ENCODE results near the gene PSMG1.

PSMG1 gene

GRCh38 chr21:39220150-39220549, 36.9 kb upstream of the PSMG1 start:
- H3K4me3 ChIP-seq (replicated peaks; ENCODE audit: low read depth, low read length): no peak overlapping the region
- no peak for TF ChIP-seq CTCF (IDR thresholded peaks at IDR 0.05; ENCODE audit: insufficient read depth, low read length, poor library complexity, severe bottlenecking)
- no peaks in the 10 kb centered on the region for H3K27me3 ChIP-seq (replicated peaks; ENCODE audit: control insufficient read depth, insufficient read depth, low read length)
- no peaks in the 10 kb centered on the region; the same call in none of the 2 replicates for H3K36me3 ChIP-seq (ENCODE audit: control insufficient read depth, insufficient read depth, low read length)
- DNase-seq (ENCODE audit: extremely low read depth, insufficient read length): no peak

GRCh38 chr21:39218082-39218409, 34.8 kb upstream of the PSMG1 start:
- Histone ChIP-seq H3K36me3 (ENCODE audit: control insufficient read depth, insufficient read depth, low read length) (no peaks in the 10 kb centered on the region; the same call in 1 of the 2 replicates), H3K4me3 (replicated peaks; ENCODE audit: low read depth, low read length) (no peak overlapping the region), H3K27me3 (replicated peaks; ENCODE audit: control insufficient read depth, insufficient read depth, low read length) (no peaks in the 10 kb centered on the region)
- no peak for DNase-seq (ENCODE audit: extremely low read depth, insufficient read length)
- TF ChIP-seq CTCF (IDR thresholded peaks at IDR 0.05; ENCODE audit: insufficient read depth, low read length, poor library complexity, severe bottlenecking): no peak

DNA sequence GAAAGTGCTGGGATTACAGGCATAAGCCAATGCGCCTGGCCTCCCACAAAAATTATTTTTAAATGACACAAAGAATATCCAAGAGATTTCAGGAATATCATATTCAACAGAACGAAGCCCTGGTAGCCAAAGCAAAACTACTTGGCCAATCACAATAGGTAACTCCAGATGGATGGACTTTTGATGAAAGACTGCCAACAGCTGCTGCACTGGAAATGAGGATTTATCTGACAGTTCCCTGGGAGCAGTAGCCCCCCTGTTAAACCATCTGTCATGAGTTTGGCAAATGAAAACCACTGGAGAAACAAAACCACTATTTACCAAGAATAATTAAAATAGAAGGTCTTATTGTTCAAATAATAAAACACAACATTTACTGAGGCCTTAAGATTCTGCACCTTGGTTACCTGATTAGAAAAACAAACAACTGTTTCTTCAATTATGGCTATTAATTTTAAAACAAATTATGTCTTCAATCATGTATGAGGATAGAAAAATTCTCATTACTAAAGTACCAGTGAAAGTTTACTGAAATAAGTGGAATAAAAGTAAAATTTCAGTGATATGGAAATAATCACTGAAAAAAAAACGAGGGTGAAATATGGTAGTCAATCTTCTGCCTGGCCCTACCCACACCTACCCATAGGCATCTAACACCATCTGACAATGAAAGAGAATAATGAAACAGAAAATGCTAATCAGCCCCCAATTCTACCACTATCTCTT, 34.3 kb upstream of the PSMG1 start:
- Histone ChIP-seq H3K4me3 (replicated peaks; ENCODE audit: low read depth, low read length) (no peak overlapping the region), H3K27me3 (replicated peaks; ENCODE audit: control insufficient read depth, insufficient read depth, low read length) (no peaks in the 10 kb centered on the region), H3K36me3 (ENCODE audit: control insufficient read depth, insufficient read depth, low read length) (no peaks in the 10 kb centered on the region; the same call in 1 of the 2 replicates)
- no peak for TF ChIP-seq CTCF (IDR thresholded peaks at IDR 0.05; ENCODE audit: insufficient read depth, low read length, poor library complexity, severe bottlenecking)
- DNase-seq (ENCODE audit: extremely low read depth, insufficient read length): no peak

- no peak for DNase-seq (ENCODE audit: extremely low read depth, insufficient read length)
- Histone ChIP-seq H3K4me3 (replicated peaks; ENCODE audit: low read depth, low read length) (no peak overlapping the region), H3K36me3 (ENCODE audit: control insufficient read depth, insufficient read depth, low read length) (peaks cover 1% of the 10 kb centered on the region; the same call in 1 of the 2 replicates), H3K27me3 (replicated peaks; ENCODE audit: control insufficient read depth, insufficient read depth, low read length) (no peaks in the 10 kb centered on the region)
- no peak for TF ChIP-seq CTCF (IDR thresholded peaks at IDR 0.05; ENCODE audit: insufficient read depth, low read length, poor library complexity, severe bottlenecking)
Measured at GRCh38 chr21:39216290-39216689, 33.0 kb upstream of the PSMG1 start.

GRCh38 chr21:39215078-39215477, 31.8 kb upstream of the PSMG1 start:
- H3K4me3 ChIP-seq (replicated peaks; ENCODE audit: low read depth, low read length): no peak overlapping the region
- no peak for TF ChIP-seq CTCF (IDR thresholded peaks at IDR 0.05; ENCODE audit: insufficient read depth, low read length, poor library complexity, severe bottlenecking)
- H3K27me3 ChIP-seq (replicated peaks; ENCODE audit: control insufficient read depth, insufficient read depth, low read length): no peaks in the 10 kb centered on the region
- DNase-seq (ENCODE audit: extremely low read depth, insufficient read length): no peak
- H3K36me3 ChIP-seq (ENCODE audit: control insufficient read depth, insufficient read depth, low read length): peaks cover 2% of the 10 kb centered on the region; the same call in 1 of the 2 replicates

GRCh38 chr21:39209334-39209688, 26.1 kb upstream of the PSMG1 start:
- no peak for DNase-seq (ENCODE audit: extremely low read depth, insufficient read length)
- TF ChIP-seq CTCF (IDR thresholded peaks at IDR 0.05; ENCODE audit: insufficient read depth, low read length, poor library complexity, severe bottlenecking): no peak
- no peak overlapping the region for H3K4me3 ChIP-seq (replicated peaks; ENCODE audit: low read depth, low read length)
- peaks cover 4% of the 10 kb centered on the region for H3K36me3 ChIP-seq (ENCODE audit: control insufficient read depth, insufficient read depth, low read length)
- no peaks in the 10 kb centered on the region for H3K27me3 ChIP-seq (replicated peaks; ENCODE audit: control insufficient read depth, insufficient read depth, low read length)

Data from GM06990 (cell line).